HepG2 (cell line): ENCODE data around the gene C2orf76. TPM values are rescaled to one million over a fixed set of nuclear protein-coding genes. Genes with fewer than 3 reads are reported as not detected.

Experiments
- ATAC-seq: fragments of 200-7000 bp; cut with Tn5 transposase; 3 replicates; pipeline ENCODE4 v1.9.1; 2020; ENCODE audit warnings: mild to moderate bottlenecking, moderate library complexity
- BruUV-seq: library from RNA; stranded (reverse); fragments of 400-500 nt; replicated peaks from 2 replicates; lab custom pipeline; 2021; lab: Mats Ljungman, UMichigan
- CTCF ChIA-PET: fragments of 300-600 bp; formaldehyde crosslinking; extraction: SDS; loops from one replicate; lab custom pipeline; 2021; ENCODE audit warnings: low total read pairs, inconsistent platforms, low intra/inter-chr PET ratio; lab: Yijun Ruan, JAX
- POLR2A ChIA-PET: fragments of 350-600 bp; sonication (Branson Sonifier 250); formaldehyde crosslinking; loops from one replicate; lab custom pipeline; 2020; ENCODE audit warnings: antibody characterized with exemption, inconsistent platforms; lab: Yijun Ruan, JAX
- DNase-seq: peaks from one replicate; pipeline ENCODE4 v3.0.0-alpha.2; 2015; ENCODE audit warnings: low spot score
- FAIRE-seq: peaks from 3 replicates; lab custom pipeline; 2011; peaks lifted over from hg19 to GRCh38; lab: Jason Lieb, UNC
- H2AFZ ChIP-seq: one replicate; pipeline ENCODE4 v1.6.1; 2011; ENCODE audit warnings: low read length, inconsistent platforms
- H3K27ac ChIP-seq: fragments of 300-600 bp; 3 replicates; pipeline ENCODE4 v1.8.0; 2011; ENCODE audit warnings: mixed run types, mild to moderate bottlenecking, mixed read lengths, low read length, inconsistent platforms; ENCODE audit not compliant: insufficient read depth; ENCODE audit errors: extremely low read length
- H3K27me3 ChIP-seq, 2 experiments: fragments of 200-600 bp in 1 of 2; 2 replicates in 1 of 2; 3 replicates in 1 of 2; pipeline versions ENCODE4 v1.6.0 to v1.8.0; 2011; ENCODE audit warnings: low read length in 2 of 2, mild to moderate bottlenecking in 2 of 2, moderate library complexity in 2 of 2, inconsistent platforms in 1 of 2; ENCODE audit not compliant: insufficient read depth in 2 of 2, control insufficient read depth in 1 of 2
- H3K36me3 ChIP-seq, 2 experiments: fragments of 200-600 bp in 1 of 2; replicated peaks in 1 of 2; 2 replicates in 1 of 2; 3 replicates in 1 of 2; pipeline versions ENCODE4 v1.5.1 to v1.8.0; 2011; ENCODE audit warnings: low read length in 2 of 2, inconsistent platforms in 1 of 2; ENCODE audit not compliant: insufficient read depth in 2 of 2, control insufficient read depth in 1 of 2
- H3K4me1 ChIP-seq: 2 replicates; pipeline ENCODE4 v1.5.1; 2012; ENCODE audit warnings: low read length, inconsistent platforms; ENCODE audit not compliant: insufficient read depth
- H3K4me2 ChIP-seq: 2 replicates; pipeline ENCODE4 v1.6.0; 2011; ENCODE audit warnings: low read depth, low read length, inconsistent platforms
- H3K4me3 ChIP-seq, 3 experiments: fragments of 200-600 bp in 1 of 3; sonication (generic), shearing (Covaris generic) in 1 of 3; replicated peaks in 1 of 3; 2 replicates each; pipeline ENCODE4 v1.5.1; 2011 to 2016; ENCODE audit warnings: low read length in 3 of 3, inconsistent platforms in 2 of 3, low read depth in 2 of 3, mild to moderate bottlenecking in 2 of 3, control low read depth in 1 of 3, mixed read lengths in 1 of 3; ENCODE audit not compliant: insufficient read depth in 1 of 3
- H3K79me2 ChIP-seq: one replicate; pipeline ENCODE4 v1.6.1; 2011; ENCODE audit warnings: low read length, inconsistent platforms; ENCODE audit not compliant: insufficient read depth
- H3K9ac ChIP-seq: 2 replicates; pipeline ENCODE4 v1.6.0; 2011; ENCODE audit warnings: mild to moderate bottlenecking, low read depth, low read length, inconsistent platforms; ENCODE audit not compliant: insufficient read depth
- H3K9me3 ChIP-seq: 2 replicates; pipeline ENCODE4 v1.5.1; 2012; ENCODE audit warnings: mild to moderate bottlenecking, low read length
- H4K20me1 ChIP-seq: 2 replicates; pipeline ENCODE4 v1.6.0; 2011; ENCODE audit warnings: inconsistent platforms, mild to moderate bottlenecking, low read length, moderate library complexity; ENCODE audit not compliant: insufficient read depth
- AGO1 ChIP-seq: fragments of 200-400 bp; formaldehyde crosslinking; IDR thresholded peaks from 2 replicates; pipeline ENCODE4 v1.6.1; 2017; ENCODE audit warnings: mild to moderate bottlenecking, low read depth, low read length, moderate library complexity; ENCODE audit not compliant: poor library complexity, severe bottlenecking
- GABPB1 ChIP-seq: IDR thresholded peaks from 2 replicates; pipeline ENCODE4 v1.6.1; 2016; ENCODE audit warnings: mild to moderate bottlenecking, missing genetic modification reagents, moderate library complexity, missing compliant biosample characterization
- HIVEP1 ChIP-seq: sonication (generic); formaldehyde crosslinking; IDR thresholded peaks from 2 replicates; pipeline ENCODE4 v1.4.0; 2020; ENCODE audit warnings: mild to moderate bottlenecking, missing genetic modification reagents
- NR2F1 ChIP-seq, 2 experiments: fragments of 450-650 bp in 1 of 2; formaldehyde crosslinking in 1 of 2; IDR thresholded peaks; 2 replicates each; pipeline versions ENCODE4 v1.5.0 to v1.6.1; 2016 to 2020; ENCODE audit warnings: mild to moderate bottlenecking in 1 of 2, missing compliant biosample characterization in 1 of 2, missing genetic modification reagents in 1 of 2, moderate library complexity in 1 of 2
- NRL ChIP-seq: sonication (generic); formaldehyde crosslinking; IDR thresholded peaks from 2 replicates; pipeline ENCODE4 v1.5.0; 2020; ENCODE audit warnings: missing genetic modification reagents, mild to moderate bottlenecking, moderate library complexity, borderline replicate concordance
- PTBP1 ChIP-seq: fragments of 200-400 bp; formaldehyde crosslinking; IDR thresholded peaks from 2 replicates; pipeline ENCODE4 v1.6.1; 2018; ENCODE audit warnings: low read length, low read depth; ENCODE audit not compliant: poor library complexity, severe bottlenecking
- SMYD3 ChIP-seq: sonication (generic); formaldehyde crosslinking; IDR thresholded peaks from 2 replicates; pipeline ENCODE4 v1.8.1; 2023; ENCODE audit warnings: mild to moderate bottlenecking, missing genetic modification reagents
- SNRNP70 ChIP-seq: fragments of 200-400 bp; formaldehyde crosslinking; IDR thresholded peaks from 2 replicates; pipeline ENCODE4 v1.6.1; 2017; ENCODE audit warnings: mild to moderate bottlenecking, low read depth, low read length, moderate library complexity
- SRSF1 ChIP-seq: fragments of 200-400 bp; formaldehyde crosslinking; optimal IDR thresholded peaks from 2 replicates; pipeline ENCODE3; 2017; ENCODE audit warnings: mild to moderate bottlenecking, low read depth, low read length, moderate library complexity
- TFAP4 ChIP-seq: sonication (generic); IDR thresholded peaks from 2 replicates; pipeline ENCODE4 v1.6.1; 2016; ENCODE audit warnings: low read depth, borderline replicate concordance
- ZBTB43 ChIP-seq: sonication (generic); formaldehyde crosslinking; conservative IDR thresholded peaks from 2 replicates; pipeline ENCODE4 v1.4.0; 2020; ENCODE audit warnings: missing genetic modification reagents
- ZMAT5 ChIP-seq: sonication (generic); formaldehyde crosslinking; IDR thresholded peaks from 2 replicates; pipeline ENCODE4 v1.5.0; 2020; ENCODE audit warnings: mild to moderate bottlenecking, low read depth, missing genetic modification reagents, borderline replicate concordance
- ZNF281 ChIP-seq: sonication (generic); formaldehyde crosslinking; IDR thresholded peaks from 2 replicates; pipeline ENCODE4 v1.4.0; 2020; ENCODE audit warnings: missing genetic modification reagents, borderline replicate concordance
- WGBS: methylation state at CpG from one replicate; pipeline ENCODE4 v1.1.6; 2017; ENCODE audit warnings: low lambda C conversion rate; 5-methylcytosine and 5-hydroxymethylcytosine counted together
- in situ Hi-C: cut with HindIII; loops from 2 replicates; pipeline ENCODE4 v1.10.0; 2017; ENCODE audit warnings: low pct_unique_long_range_greater_than_20kb; ENCODE audit not compliant: extremely low pct_ligation_motif_present
- intact Hi-C: fragments of 100-400 bp; cut with micrococcal nuclease; formaldehyde crosslinking; loops from one replicate; pipeline ENCODE4 v1.10.0; 2022; ENCODE audit not compliant: unreplicated experiment
- polyA plus RNA-seq, 8 experiments: library from polyadenylated mRNA; depleted of rRNA in 3 of 8; stranded (reverse) in 7 of 8; unstranded in 1 of 8; fragments of >200 nt; fragmentation: Illumina TruSeq in 4 of 8; extraction: Trizol in 4 of 8; gene quantifications; 2 replicates each; pipeline versions ENCODE4 v1.2.1 to v1.2.3, GENCODE V29; 2011 to 2016; ENCODE audit warnings: low read depth in 4 of 8, missing spikeins in 1 of 8, mixed read lengths in 1 of 8; ENCODE audit not compliant: insufficient read depth in 1 of 8
- total RNA-seq, 5 experiments: library from RNA; depleted of rRNA; stranded (reverse); fragments of >200 nt; fragmentation: Illumina TruSeq; extraction: Trizol; gene quantifications; 2 replicates each; pipeline ENCODE4 v1.2.3, GENCODE V29; 2016; ENCODE audit warnings: low read depth in 1 of 5

Gene C2orf76
- total and polyA plus RNA-seq, 2 of the 13 experiments (the other 11 are each of a cell fraction or from before 2014, with no cell fraction given) = 7.7 to 8.5 TPM

GRCh38 chr2:119279666-119280065, 87.0 kb downstream of the C2orf76 start:
- intact Hi-C loops = no loop called here
- Histone ChIP-seq H4K20me1 (no peaks in the 10 kb centered on the region), H3K27ac (no peak overlapping the region), H3K27me3 (peaks cover 0 to 16% of the 10 kb centered on the region in 2 experiments; a peak in 3 of 5 replicates), H3K4me1 (no peaks in the 10 kb centered on the region), H3K9me3 (no peaks in the 10 kb centered on the region), H2AFZ (no peak overlapping the region), H3K9ac (no peak overlapping the region), H3K79me2 (no peaks in the 10 kb centered on the region), H3K4me2 (no peak overlapping the region), H3K36me3 (no peaks in the 10 kb centered on the region), H3K4me3 (no peak overlapping the region)
- BruUV-seq = no TSS peak
- in situ Hi-C loops = loop anchor here (10.0 kb wide), 1 partner anchor 265 kb away; no protein-coding TSS in a partner anchor
- ChIA-PET POLR2A (no interaction called here), CTCF (no interaction called here)
- FAIRE-seq (no peak), DNase-seq (no peak), ATAC-seq (peak; percentile 34)
- TF ChIP-seq SMYD3 (CRISPR knock-in tag) (no peak), SRSF1 (no peak), SNRNP70 (no peak), NR2F1 (CRISPR knock-in tag; IDR thresholded peaks at IDR 0.05) (no peak)
- whole genome bisulfite sequencing = 56% methylated on average over 6 of the region's 6 CpGs

GRCh38 chr2:119278946-119279345, 87.7 kb downstream of the C2orf76 start:
- Histone ChIP-seq H3K4me2 (no peak overlapping the region), H3K27ac (no peak overlapping the region), H3K4me1 (no peaks in the 10 kb centered on the region), H3K9ac (no peak overlapping the region), H4K20me1 (no peaks in the 10 kb centered on the region), H3K36me3 (no peaks in the 10 kb centered on the region), H2AFZ (no peak overlapping the region), H3K27me3 (peaks cover 0 to 11% of the 10 kb centered on the region in 2 experiments; a peak in 3 of 5 replicates), H3K9me3 (no peaks in the 10 kb centered on the region), H3K79me2 (no peaks in the 10 kb centered on the region), H3K4me3 (no peak overlapping the region)
- ATAC-seq (no peak), DNase-seq (no peak), FAIRE-seq (no peak)
- 72% methylated on average over 6 of the region's 6 CpGs for WGBS
- POLR2A ChIA-PET = no interaction called here
- intact Hi-C loops = no loop called here
- in situ Hi-C loops = no loop called here
- BruUV-seq = no TSS peak
- CTCF ChIA-PET = no interaction called here
- TF ChIP-seq PTBP1 (no peak), ZMAT5 (no peak), HIVEP1 (CRISPR knock-in tag) (no peak), TFAP4 (no peak), NRL (CRISPR knock-in tag) (no peak), ZNF281 (CRISPR knock-in tag) (no peak), AGO1 (no peak), ZBTB43 (CRISPR knock-in tag) (no peak), GABPB1 (CRISPR knock-in tag) (no peak)
